Osteoblast (primary cell): ENCODE results near the gene CES3. TPM values are rescaled to one million over a fixed set of nuclear protein-coding genes. Genes with fewer than 3 reads are reported as not detected.
A peak's percentile ranks its signal among the peaks of the same experiment; 100 is the strongest.

ENCODE experiments used
- DNase-seq: peaks from one replicate; pipeline ENCODE4 v3.0.0; 2011; ENCODE audit warnings: low spot score, mixed read lengths; ENCODE audit not compliant: insufficient read length; ENCODE audit errors: missing footprints
- H2AFZ ChIP-seq: 2 replicates; pipeline ENCODE4 v1.6.0; 2011; ENCODE audit warnings: mild to moderate bottlenecking, low read length
- H3K27ac ChIP-seq: 2 replicates; pipeline ENCODE4 v1.5.1; 2011; ENCODE audit warnings: mild to moderate bottlenecking, low read depth, low read length, moderate library complexity
- H3K27me3 ChIP-seq: 2 replicates; pipeline ENCODE4 v1.6.0; 2012; ENCODE audit warnings: mild to moderate bottlenecking, control low read depth, inconsistent platforms, low read length, moderate library complexity; ENCODE audit not compliant: insufficient read depth
- H3K36me3 ChIP-seq: 2 replicates; pipeline ENCODE4 v1.5.1; 2011; ENCODE audit warnings: mild to moderate bottlenecking, low read length, control low read depth, moderate library complexity; ENCODE audit not compliant: insufficient read depth
- H3K4me1 ChIP-seq: 2 replicates; pipeline ENCODE4 v1.5.1; 2011; ENCODE audit warnings: mild to moderate bottlenecking, low read length, control low read depth, moderate library complexity; ENCODE audit not compliant: insufficient read depth
- H3K4me2 ChIP-seq: 2 replicates; pipeline ENCODE4 v1.6.0; 2011; ENCODE audit warnings: mild to moderate bottlenecking, low read length; ENCODE audit not compliant: insufficient read depth
- H3K4me3 ChIP-seq: fragments of 200-600 bp; sonication (generic); 3 replicates; pipeline ENCODE4 v1.5.1; 2012; ENCODE audit warnings: mild to moderate bottlenecking, low read length, inconsistent platforms; ENCODE audit not compliant: insufficient read depth
- H3K79me2 ChIP-seq: 2 replicates; pipeline ENCODE4 v1.6.0; 2012; ENCODE audit warnings: mild to moderate bottlenecking, low read length, control low read depth, inconsistent platforms; ENCODE audit not compliant: insufficient read depth
- H3K9me3 ChIP-seq: 2 replicates; pipeline ENCODE4 v1.5.1; 2011; ENCODE audit warnings: low read depth, low read length, control low read depth
- H4K20me1 ChIP-seq: 2 replicates; pipeline ENCODE4 v1.6.0; 2012; ENCODE audit warnings: mild to moderate bottlenecking, low read length, control low read depth; ENCODE audit not compliant: insufficient read depth
- CTCF ChIP-seq: IDR thresholded peaks from 2 replicates; pipeline ENCODE4 v1.5.1; 2011; ENCODE audit warnings: mild to moderate bottlenecking, low read depth, low read length, moderate library complexity; ENCODE audit errors: extremely low read depth
- total RNA-seq: library from RNA; depleted of rRNA; stranded (reverse); fragments of >200 nt; gene quantifications from 2 replicates; pipeline ENCODE4 v1.2.3, GENCODE V29; 2012

The CES3 gene
- 0.29 TPM in 1 of 2 replicates, not detected in the other for total RNA-seq

DNA sequence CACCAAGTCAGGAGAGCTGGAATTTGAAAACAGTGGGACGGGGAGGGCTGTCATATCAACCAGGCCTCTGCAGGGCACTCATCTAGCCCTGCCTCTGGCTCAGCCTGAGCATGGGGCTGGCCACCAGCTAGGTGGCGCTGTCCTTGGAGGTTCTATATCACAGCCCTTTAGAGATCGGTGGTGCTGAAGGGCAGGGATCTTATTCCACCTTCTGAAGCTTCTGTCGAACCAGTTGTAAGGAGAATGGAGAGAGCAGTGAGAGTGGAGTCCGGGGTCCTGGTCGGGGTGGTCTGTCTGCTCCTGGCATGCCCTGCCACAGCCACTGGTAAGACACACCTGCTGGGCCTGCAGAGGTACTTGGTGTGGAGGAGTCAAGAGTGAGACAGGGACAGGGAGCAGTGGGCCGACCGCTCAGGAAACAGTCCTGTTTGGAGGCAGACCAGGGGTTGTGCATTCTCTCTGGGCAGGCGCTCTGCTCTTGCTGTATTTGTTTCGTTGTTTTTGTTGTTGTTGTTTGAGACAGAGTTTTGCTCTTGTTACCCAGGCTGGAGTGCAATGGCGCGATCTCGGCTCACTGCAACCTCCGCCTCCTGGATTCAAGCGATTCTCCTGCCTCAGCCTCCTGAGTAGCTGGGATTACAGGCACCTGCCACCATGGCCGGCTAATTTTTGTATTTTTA is at the start of gene CES3:
TSS of gene CES3 (plus strand) at position 202 of the 680 bp plus-strand sequence. CDS start at position 244, 42 bp downstream.
- H2AFZ ChIP-seq, result peak within 1 kb of the TSS; percentile 72
- H3K4me2 ChIP-seq, result no peak within 1 kb of the TSS
- H4K20me1 ChIP-seq, result no peaks in the 10 kb centered on the region
- peaks cover 14% of the 10 kb centered on the region for H3K27me3 ChIP-seq
- peak; percentile 93 for TF ChIP-seq CTCF
- no peaks in the 10 kb centered on the region for H3K36me3 ChIP-seq
- H3K4me3 ChIP-seq, result no peak within 1 kb of the TSS
- no peaks in the 10 kb centered on the region for H3K79me2 ChIP-seq
- H3K4me1 ChIP-seq, result peaks cover 4% of the 10 kb centered on the region
- H3K9me3 ChIP-seq, result no peaks in the 10 kb centered on the region
- DNase-seq, result peak; percentile 95
- H3K27ac ChIP-seq, result no peak within 1 kb of the TSS

GRCh38 chr16:66911801-66912200 is 49.3 kb upstream of the CES3 start:
- Histone ChIP-seq H3K4me1 (no peaks in the 10 kb centered on the region), H3K9me3 (no peaks in the 10 kb centered on the region), H4K20me1 (no peaks in the 10 kb centered on the region), H3K27me3 (peaks cover 33% of the 10 kb centered on the region), H3K36me3 (no peaks in the 10 kb centered on the region), H3K27ac (no peak overlapping the region), H3K4me3 (no peak overlapping the region), H3K4me2 (no peak overlapping the region), H3K79me2 (no peaks in the 10 kb centered on the region), H2AFZ (no peak overlapping the region)
- no peak for TF ChIP-seq CTCF
- peak; percentile 52 for DNase-seq

DNA sequence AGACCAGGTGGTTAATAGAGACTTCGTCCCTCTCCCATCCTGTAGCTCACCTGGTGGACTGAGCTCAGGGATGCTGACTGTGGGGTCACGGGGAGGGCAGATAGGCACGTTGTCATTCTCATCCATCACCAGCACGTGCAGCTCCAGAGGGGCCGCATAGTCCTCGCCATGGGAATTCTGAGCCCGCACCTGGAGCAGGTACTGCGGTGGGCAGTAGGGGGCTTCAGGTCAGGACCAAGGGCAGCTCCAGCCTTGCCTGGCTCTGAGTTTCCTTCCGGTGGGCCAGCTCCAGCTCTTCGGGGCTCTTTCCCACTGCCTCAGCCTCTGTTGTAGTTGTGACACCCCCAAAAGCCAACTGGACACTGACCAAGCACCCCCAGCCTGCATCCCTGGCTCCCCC is 48.0 kb upstream of the CES3 start:
- Histone ChIP-seq H3K9me3 (no peaks in the 10 kb centered on the region), H3K79me2 (no peaks in the 10 kb centered on the region), H3K36me3 (no peaks in the 10 kb centered on the region), H2AFZ (no peak overlapping the region), H3K4me3 (no peak overlapping the region), H3K27me3 (peaks cover 26% of the 10 kb centered on the region), H4K20me1 (no peaks in the 10 kb centered on the region), H3K4me1 (no peaks in the 10 kb centered on the region), H3K27ac (no peak overlapping the region), H3K4me2 (no peak overlapping the region)
- no peak for TF ChIP-seq CTCF
- DNase-seq, result peak; percentile 68

DNA sequence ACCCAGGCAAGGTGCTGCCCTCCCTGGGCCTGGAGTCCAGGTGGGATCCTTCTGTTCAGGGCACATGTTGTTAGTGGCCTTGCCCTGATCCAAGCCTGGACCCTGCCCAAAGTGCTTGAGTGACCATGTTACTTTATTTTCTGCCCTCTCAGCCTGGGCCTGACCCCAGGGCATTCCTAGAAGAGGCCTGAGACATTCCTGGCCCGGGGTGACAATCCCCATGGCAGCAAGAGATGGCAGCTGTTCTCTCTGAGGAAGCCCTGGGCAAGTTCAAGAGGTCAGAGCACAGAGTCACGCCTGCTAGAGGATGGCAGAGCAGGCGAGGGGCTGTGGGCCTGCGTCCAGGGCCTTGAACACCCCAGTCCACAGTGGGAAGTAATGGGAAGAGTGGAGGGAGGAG is 47.4 kb upstream of the CES3 start:
- Histone ChIP-seq H4K20me1 (no peaks in the 10 kb centered on the region), H3K4me1 (no peaks in the 10 kb centered on the region), H3K36me3 (no peaks in the 10 kb centered on the region), H3K4me3 (no peak overlapping the region), H3K4me2 (no peak overlapping the region), H2AFZ (no peak overlapping the region), H3K9me3 (no peaks in the 10 kb centered on the region), H3K27ac (no peak overlapping the region), H3K79me2 (no peaks in the 10 kb centered on the region), H3K27me3 (peaks cover 20% of the 10 kb centered on the region)
- peak; percentile 23 for DNase-seq
- no peak for TF ChIP-seq CTCF
